Progenitor cell of endocrine pancreas (in vitro differentiated cells): Measurements from ENCODE around the gene SHKBP1. TPM values are rescaled to one million over a fixed set of nuclear protein-coding genes. Genes with fewer than 3 reads are reported as not detected.

ENCODE experiments used
- DNase-seq: peaks from one replicate; pipeline ENCODE4 v3.0.0; 2021; ENCODE audit warnings: low spot score; ENCODE audit not compliant: unreplicated experiment
- H3K27ac Mint-ChIP-seq: 2 replicates; pipeline ENCODE4 v1.8.0; 2021; ENCODE audit warnings: mild to moderate bottlenecking, moderate library complexity, mixed read lengths
- H3K27me3 Mint-ChIP-seq: 2 replicates; pipeline ENCODE4 v1.8.0; 2021; ENCODE audit warnings: mixed read lengths
- H3K36me3 Mint-ChIP-seq: 2 replicates; pipeline ENCODE4 v1.8.0; 2022; ENCODE audit warnings: mixed read lengths; ENCODE audit not compliant: insufficient read depth
- H3K4me1 Mint-ChIP-seq: 2 replicates; pipeline ENCODE4 v1.8.0; 2021; ENCODE audit warnings: low read depth, mixed read lengths
- H3K4me3 Mint-ChIP-seq: 2 replicates; pipeline ENCODE4 v1.8.0; 2021; ENCODE audit warnings: low read depth, mild to moderate bottlenecking, moderate library complexity, mixed read lengths
- H3K9me3 Mint-ChIP-seq: 2 replicates; pipeline ENCODE4 v1.8.0; 2021; ENCODE audit warnings: low read depth, mixed read lengths
- CTCF ChIP-seq: fragments of 200-600 bp; sonication (generic); IDR thresholded peaks from one replicate; pipeline ENCODE4 v1.5.0; 2021; ENCODE audit warnings: antibody characterized with exemption, mild to moderate bottlenecking; ENCODE audit not compliant: unreplicated experiment
- total RNA-seq: library from RNA; stranded (reverse); gene quantifications from 2 replicates; pipeline ENCODE4 v1.2.1, GENCODE V29; 2021

Gene SHKBP1
- total RNA-seq, 1 donor from 2014 or later: 114 TPM

GRCh38 chr19:40612831-40613689 lies 36.4 kb downstream of the SHKBP1 start:
- no peak for TF ChIP-seq CTCF
- Mint-ChIP-seq H3K36me3 (no peaks in the 10 kb centered on the region), H3K4me3 (peak overlapping the region; percentile 75), H3K9me3 (no peaks in the 10 kb centered on the region), H3K27me3 (peaks cover 74% of the 10 kb centered on the region), H3K27ac (no peak overlapping the region), H3K4me1 (peaks cover 4% of the 10 kb centered on the region)
- no peak for DNase-seq

- H3K36me3 Mint-ChIP-seq: no peaks in the 10 kb centered on the region
- peaks cover 66% of the 10 kb centered on the region for H3K27me3 Mint-ChIP-seq
- H3K4me1 Mint-ChIP-seq: peaks cover 4% of the 10 kb centered on the region
- H3K27ac Mint-ChIP-seq: peak overlapping the region; percentile 49
- no peak for DNase-seq
- peak overlapping the region; percentile 75 for H3K4me3 Mint-ChIP-seq
- no peak for TF ChIP-seq CTCF
- no peaks in the 10 kb centered on the region for H3K9me3 Mint-ChIP-seq
Measured at GRCh38 chr19:40613690-40614621, 37.3 kb downstream of the SHKBP1 start.

- Mint-ChIP-seq H3K4me1 (peaks cover 3% of the 10 kb centered on the region), H3K27ac (peak overlapping the region; percentile 57), H3K36me3 (no peaks in the 10 kb centered on the region), H3K4me3 (peak overlapping the region; percentile 75), H3K9me3 (no peaks in the 10 kb centered on the region), H3K27me3 (peaks cover 57% of the 10 kb centered on the region)
- no peak for TF ChIP-seq CTCF
- DNase-seq: no peak
Measured at GRCh38 chr19:40614622-40615411, 38.1 kb downstream of the SHKBP1 start.

- Mint-ChIP-seq H3K36me3 (peaks cover under 1% of the 10 kb centered on the region), H3K27ac (no peak overlapping the region), H3K9me3 (no peaks in the 10 kb centered on the region), H3K4me3 (no peak overlapping the region), H3K27me3 (peaks cover 44% of the 10 kb centered on the region), H3K4me1 (peaks cover 3% of the 10 kb centered on the region)
- no peak for TF ChIP-seq CTCF
- no peak for DNase-seq
Measured at GRCh38 chr19:40616178-40616577, 39.5 kb downstream of the SHKBP1 start.
